Spinal cord (tissue), 10 donors: ENCODE data around the gene GRIK1. TPM values are rescaled to one million over a fixed set of nuclear protein-coding genes. Genes with fewer than 3 reads are reported as not detected.

ENCODE experiments used
- DNase-seq, 6 donors: peaks; one replicate each; pipeline versions ENCODE4 v3.0.0 to v3.0.0-alpha.2; 2013 to 2015; ENCODE audit warnings: low spot score in 6 of 6, low read depth in 4 of 6
- H3K27ac ChIP-seq: one replicate; pipeline ENCODE4 v1.5.1; 2013; ENCODE audit warnings: low read depth, low read length, control low read depth
- H3K27me3 ChIP-seq: one replicate; pipeline ENCODE4 v1.6.1; 2013; ENCODE audit warnings: low read length; ENCODE audit not compliant: control insufficient read depth, insufficient read depth
- H3K36me3 ChIP-seq: one replicate; pipeline ENCODE4 v1.6.1; 2013; ENCODE audit warnings: low read length; ENCODE audit not compliant: control insufficient read depth, insufficient read depth
- H3K4me1 ChIP-seq: one replicate; pipeline ENCODE4 v1.6.1; 2013; ENCODE audit warnings: low read length; ENCODE audit not compliant: control insufficient read depth, insufficient read depth
- H3K4me3 ChIP-seq: one replicate; pipeline ENCODE4 v1.5.1; 2013; ENCODE audit warnings: low read depth, low read length, control low read depth
- H3K9me3 ChIP-seq: one replicate; pipeline ENCODE4 v1.6.1; 2013; ENCODE audit warnings: low read length; ENCODE audit not compliant: control insufficient read depth, insufficient read depth
- WGBS: methylation state at CpG from one replicate; pipeline ENCODE4 v1.1.5; 2013; ENCODE audit warnings: missing lambda C conversion rate; ENCODE audit not compliant: insufficient coverage; 5-methylcytosine and 5-hydroxymethylcytosine counted together
- polyA plus RNA-seq, 2 donors: library from polyadenylated mRNA; unstranded; fragments of 120-200 nt; gene quantifications; one replicate each; pipeline ENCODE4 v1.2.1, GENCODE V29; 2013; ENCODE audit not compliant: insufficient read length in 2 of 2
- total RNA-seq, 2 donors: library from RNA; depleted of rRNA in 1 of 2; stranded (reverse); fragments of 120-200 nt in 1 of 2; fragments of >200 nt in 1 of 2; gene quantifications; one replicate each; pipeline versions ENCODE4 v1.2.3 to v1.2.4, GENCODE V29; 2013 to 2014
- donor health status: healthy.

The GRIK1 gene
- total and polyA plus RNA-seq, 4 donors: 12.0 to 35.0 (median 29.6) TPM

DNA sequence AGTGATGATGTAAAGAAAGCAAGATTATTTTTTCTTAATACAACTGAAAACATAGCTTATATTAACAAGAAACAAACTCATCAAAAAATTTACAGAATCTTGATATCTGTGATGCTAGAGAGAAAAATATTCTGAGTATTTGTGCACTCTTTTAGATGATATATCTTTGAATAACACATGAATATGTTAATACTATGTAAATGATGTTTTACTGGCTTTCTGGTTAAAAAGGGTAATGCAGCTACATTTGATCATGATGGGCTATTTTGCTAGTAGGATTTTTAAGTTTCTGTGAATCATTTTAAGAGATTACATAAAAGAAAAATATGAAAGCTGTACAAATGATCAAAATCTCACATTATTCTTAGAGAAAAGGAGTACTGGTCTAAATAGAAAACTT is 114.5 kb downstream of the GRIK1 start:
- Histone ChIP-seq H3K4me3 (no peak overlapping the region), H3K4me1 (no peaks in the 10 kb centered on the region), H3K27ac (no peak overlapping the region), H3K36me3 (no peaks in the 10 kb centered on the region), H3K9me3 (no peaks in the 10 kb centered on the region), H3K27me3 (no peaks in the 10 kb centered on the region)
- no peak for DNase-seq

DNA sequence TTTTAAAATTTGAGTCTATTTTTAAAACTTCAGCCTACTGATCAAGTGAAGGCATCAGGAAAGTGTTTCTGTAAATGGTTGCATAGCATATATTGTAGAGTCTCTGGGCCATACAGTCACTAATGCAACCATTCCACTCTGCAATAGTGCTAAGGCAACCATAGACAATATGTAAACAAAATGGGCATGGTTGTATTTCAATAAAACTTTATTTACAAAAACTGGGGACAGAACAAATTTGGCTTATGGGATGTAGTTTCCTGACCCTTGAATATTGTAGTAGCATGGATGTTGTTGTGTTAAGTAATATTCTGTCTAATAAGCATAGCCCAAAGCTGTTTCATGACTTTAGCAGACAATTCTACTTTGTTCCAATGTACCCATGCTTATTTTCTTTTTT is 117.7 kb downstream of the GRIK1 start:
- Histone ChIP-seq H3K27me3 (no peaks in the 10 kb centered on the region), H3K36me3 (no peaks in the 10 kb centered on the region), H3K4me3 (no peak overlapping the region), H3K4me1 (no peaks in the 10 kb centered on the region), H3K27ac (no peak overlapping the region), H3K9me3 (no peaks in the 10 kb centered on the region)
- no peak for DNase-seq

GRCh38 chr21:29821230-29821629 is 118.6 kb downstream of the GRIK1 start:
- H3K4me3 ChIP-seq: no peak overlapping the region
- H3K27me3 ChIP-seq: no peaks in the 10 kb centered on the region
- H3K4me1 ChIP-seq: no peaks in the 10 kb centered on the region
- no peak overlapping the region for H3K27ac ChIP-seq
- no CpG with 5 or more reads among the region's 1 CpG for WGBS
- DNase-seq: no peak
- no peaks in the 10 kb centered on the region for H3K9me3 ChIP-seq
- no peaks in the 10 kb centered on the region for H3K36me3 ChIP-seq

- DNase-seq: peak in 1 of 6 donors; percentile 38
- H3K9me3 ChIP-seq: no peaks in the 10 kb centered on the region
- 80% methylated on average over 1 of the region's 5 CpGs for WGBS
- no peaks in the 10 kb centered on the region for H3K27me3 ChIP-seq
- no peak overlapping the region for H3K27ac ChIP-seq
- H3K36me3 ChIP-seq: no peaks in the 10 kb centered on the region
- H3K4me3 ChIP-seq: no peak overlapping the region
- H3K4me1 ChIP-seq: no peaks in the 10 kb centered on the region
Measured at GRCh38 chr21:29819675-29820326, 120.0 kb downstream of the GRIK1 start.

- Histone ChIP-seq H3K4me1 (no peaks in the 10 kb centered on the region), H3K4me3 (no peak overlapping the region), H3K36me3 (no peaks in the 10 kb centered on the region), H3K27ac (no peak overlapping the region), H3K9me3 (no peaks in the 10 kb centered on the region), H3K27me3 (no peaks in the 10 kb centered on the region)
- DNase-seq: peak in 1 of 6 donors; percentile 79
- WGBS: no CpG with 5 or more reads among the region's 2 CpGs
Measured at GRCh38 chr21:29818383-29818921, 121.3 kb downstream of the GRIK1 start.

DNA sequence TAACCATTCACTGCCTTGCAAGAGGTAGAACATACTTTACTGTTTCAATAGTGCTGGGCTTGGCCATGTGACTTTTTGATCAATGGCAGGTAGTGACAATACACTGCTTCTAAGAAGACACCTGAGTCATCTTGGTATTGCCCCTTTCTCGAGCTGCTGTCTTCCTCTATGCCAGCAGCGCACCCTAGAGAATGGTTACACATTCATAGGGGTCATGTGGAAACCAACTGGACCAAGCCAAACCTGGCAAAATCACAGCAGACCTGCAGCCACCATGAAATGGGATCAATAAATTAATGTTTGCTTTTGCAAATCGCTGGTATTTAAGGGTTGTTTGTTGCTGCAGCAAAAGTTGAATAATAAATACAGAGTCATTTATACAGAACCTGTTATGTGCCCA is 122.3 kb downstream of the GRIK1 start:
- Histone ChIP-seq H3K27me3 (no peaks in the 10 kb centered on the region), H3K27ac (no peak overlapping the region), H3K4me3 (no peak overlapping the region), H3K4me1 (no peaks in the 10 kb centered on the region), H3K9me3 (no peaks in the 10 kb centered on the region), H3K36me3 (no peaks in the 10 kb centered on the region)
- no peak for DNase-seq
- WGBS: 80% methylated on average over 1 of the region's 3 CpGs

- Histone ChIP-seq H3K9me3 (no peaks in the 10 kb centered on the region), H3K27ac (no peak overlapping the region), H3K36me3 (no peaks in the 10 kb centered on the region), H3K4me3 (no peak overlapping the region), H3K4me1 (no peaks in the 10 kb centered on the region), H3K27me3 (no peaks in the 10 kb centered on the region)
- 40% methylated on average over 1 of the region's 3 CpGs for WGBS
- DNase-seq: peak in 1 of 6 donors; percentile 32
Measured at GRCh38 chr21:29812947-29813346, 126.8 kb downstream of the GRIK1 start.

GRCh38 chr21:29810871-29811270 is 128.9 kb downstream of the GRIK1 start:
- H3K36me3 ChIP-seq: no peaks in the 10 kb centered on the region
- no peak overlapping the region for H3K4me3 ChIP-seq
- DNase-seq: peak in 1 of 6 donors; percentile 91
- no CpG with 5 or more reads among the region's 4 CpGs for WGBS
- no peaks in the 10 kb centered on the region for H3K27me3 ChIP-seq
- no peaks in the 10 kb centered on the region for H3K4me1 ChIP-seq
- no peak overlapping the region for H3K27ac ChIP-seq
- no peaks in the 10 kb centered on the region for H3K9me3 ChIP-seq

DNA sequence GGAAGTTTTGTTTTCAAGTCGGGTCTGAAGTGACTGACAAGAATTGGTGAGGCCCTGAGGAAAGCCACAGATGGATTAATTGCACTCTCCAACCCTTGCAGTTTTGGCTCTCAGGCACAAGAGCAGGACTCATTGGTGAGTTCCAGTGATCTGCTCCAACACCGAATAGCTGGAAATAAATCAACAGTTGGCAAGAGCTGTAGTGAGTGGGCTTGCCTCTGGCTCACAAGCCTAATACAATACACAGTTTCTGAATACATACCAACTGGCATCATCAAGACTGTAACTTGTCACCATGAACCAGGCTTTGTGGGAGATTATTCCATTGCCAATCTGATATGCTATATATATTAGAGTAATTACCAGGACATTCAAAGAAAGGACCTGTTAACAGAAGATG is 131.6 kb downstream of the GRIK1 start:
- Histone ChIP-seq H3K4me1 (no peaks in the 10 kb centered on the region), H3K36me3 (no peaks in the 10 kb centered on the region), H3K27me3 (no peaks in the 10 kb centered on the region), H3K27ac (no peak overlapping the region), H3K9me3 (no peaks in the 10 kb centered on the region), H3K4me3 (no peak overlapping the region)
- 43% methylated on average over 1 of the region's 2 CpGs for WGBS
- DNase-seq: peak in 2 of 6 donors; percentile 54 to 72

DNA sequence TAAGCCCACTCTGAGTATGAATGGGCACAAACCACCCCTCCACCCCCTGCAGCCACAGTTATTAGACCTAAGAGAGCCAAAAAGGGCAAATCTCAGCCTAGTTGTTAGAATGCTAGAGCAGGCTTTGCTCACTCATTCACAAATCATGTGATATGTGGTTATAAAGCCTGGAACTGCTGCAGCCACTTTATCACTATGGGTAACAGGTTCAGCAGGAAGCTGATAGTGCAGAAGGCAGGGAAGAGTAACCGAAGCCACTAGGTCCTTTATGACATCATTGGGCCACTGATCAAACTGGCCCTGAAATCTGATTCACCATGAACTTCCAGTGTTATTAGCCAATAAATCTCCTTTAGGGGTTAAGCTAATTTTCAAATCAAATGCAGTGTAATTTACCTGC is 134.7 kb downstream of the GRIK1 start:
- WGBS: 60% methylated on average over 1 of the region's 1 CpG
- Histone ChIP-seq H3K4me3 (no peak overlapping the region), H3K9me3 (no peaks in the 10 kb centered on the region)

More for the DNA sequence above, 134.7 kb downstream of the GRIK1 start:
- H3K4me1 ChIP-seq: no peaks in the 10 kb centered on the region
- H3K27me3 ChIP-seq: no peaks in the 10 kb centered on the region
- DNase-seq: no peak
- H3K27ac ChIP-seq: no peak overlapping the region
- H3K36me3 ChIP-seq: no peaks in the 10 kb centered on the region
